ENCODE results near the gene GPC5. TPM values are rescaled to one million over a fixed set of nuclear protein-coding genes. Genes with fewer than 3 reads are reported as not detected.

The GPC5 gene
- total RNA-seq, 1 donor from 2014 or later, result 0.57 TPM

GRCh38 chr13:91572439-91572838, 174.0 kb downstream of the GPC5 start:
- H3K27me3 Mint-ChIP-seq, result no peaks in the 10 kb centered on the region
- no peaks in the 10 kb centered on the region for H3K4me1 Mint-ChIP-seq (ENCODE audit: low read depth)
- no peak overlapping the region for H3K4me3 Mint-ChIP-seq (ENCODE audit: low read depth)
- TF ChIP-seq CTCF (IDR thresholded peaks at IDR 0.05; ENCODE audit: unreplicated experiment), result no peak
- no peaks in the 10 kb centered on the region for H3K9me3 Mint-ChIP-seq (ENCODE audit: low read depth)
- H3K27ac Mint-ChIP-seq, result no peak overlapping the region
- DNase-seq (ENCODE audit: low spot score, unreplicated experiment), result no peak
- H3K36me3 Mint-ChIP-seq (ENCODE audit: insufficient read depth), result no peaks in the 10 kb centered on the region

DNA sequence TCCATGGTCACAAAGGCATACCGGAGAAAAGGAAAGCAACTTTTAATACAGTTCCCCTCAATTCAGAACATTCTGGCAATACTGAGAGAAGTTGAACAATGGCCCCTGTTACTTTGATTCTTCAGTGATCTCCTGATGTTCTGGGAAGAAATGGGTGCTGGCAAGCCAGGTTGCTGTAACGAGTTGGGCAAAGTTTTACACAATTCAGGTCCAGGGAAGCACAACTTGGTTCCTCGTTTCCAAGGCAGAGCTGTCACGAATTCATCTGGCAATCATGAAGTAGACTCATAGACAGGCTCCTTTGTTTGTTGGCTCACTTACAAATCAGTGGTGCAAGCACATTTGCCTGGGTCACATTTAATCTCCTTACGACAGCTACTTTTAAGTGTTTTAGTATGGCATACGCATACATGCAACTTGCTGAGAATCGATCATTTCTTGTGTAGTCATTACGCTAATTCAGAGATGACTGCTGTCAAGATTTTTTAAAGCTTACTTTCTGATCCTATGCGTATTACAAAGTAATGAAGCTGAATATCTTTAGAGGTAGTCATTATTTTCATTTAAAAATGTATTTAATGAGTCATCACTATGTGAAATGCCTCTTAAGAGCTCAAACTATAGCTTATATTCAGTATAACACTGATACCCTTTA, 174.7 kb downstream of the GPC5 start:
- no peaks in the 10 kb centered on the region for H3K36me3 Mint-ChIP-seq (ENCODE audit: insufficient read depth)
- H3K4me3 Mint-ChIP-seq (ENCODE audit: low read depth), result no peak overlapping the region

DNA sequence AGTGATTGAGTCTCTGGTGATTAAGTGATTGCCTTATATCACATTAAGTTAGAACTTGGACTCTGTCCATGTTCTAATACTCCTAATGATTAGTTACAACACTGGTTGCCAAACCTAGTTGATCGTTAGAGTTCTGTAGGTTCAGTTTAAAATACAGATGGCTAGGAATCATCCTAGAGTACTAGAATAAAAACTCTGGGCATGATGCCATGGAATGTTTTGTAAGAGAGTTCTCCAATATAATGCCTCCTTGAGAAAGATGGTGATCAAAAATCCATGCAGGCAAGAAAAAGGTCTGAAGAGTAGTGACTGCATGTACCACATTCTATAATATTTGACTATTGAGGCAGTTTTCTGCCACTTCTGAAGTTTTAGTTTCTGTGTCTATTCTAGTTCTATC, 176.3 kb downstream of the GPC5 start:
- no peak overlapping the region for H3K27ac Mint-ChIP-seq
- no peaks in the 10 kb centered on the region for H3K9me3 Mint-ChIP-seq (ENCODE audit: low read depth)
- TF ChIP-seq CTCF (IDR thresholded peaks at IDR 0.05; ENCODE audit: unreplicated experiment), result no peak
- H3K4me1 Mint-ChIP-seq (ENCODE audit: low read depth), result no peaks in the 10 kb centered on the region
- H3K4me3 Mint-ChIP-seq (ENCODE audit: low read depth), result no peak overlapping the region
- DNase-seq (ENCODE audit: low spot score, unreplicated experiment), result no peak
- H3K36me3 Mint-ChIP-seq (ENCODE audit: insufficient read depth), result no peaks in the 10 kb centered on the region
- no peaks in the 10 kb centered on the region for H3K27me3 Mint-ChIP-seq

More for the DNA sequence above, 174.7 kb downstream of the GPC5 start:
- Mint-ChIP-seq H3K27me3 (no peaks in the 10 kb centered on the region), H3K27ac (no peak overlapping the region), H3K4me1 (ENCODE audit: low read depth) (no peaks in the 10 kb centered on the region), H3K9me3 (ENCODE audit: low read depth) (no peaks in the 10 kb centered on the region)
- TF ChIP-seq CTCF (IDR thresholded peaks at IDR 0.05; ENCODE audit: unreplicated experiment), result no peak
- DNase-seq (ENCODE audit: low spot score, unreplicated experiment), result no peak

GRCh38 chr13:91576590-91576989, 178.2 kb downstream of the GPC5 start:
- no peak for DNase-seq (ENCODE audit: low spot score, unreplicated experiment)
- Mint-ChIP-seq H3K9me3 (ENCODE audit: low read depth) (no peaks in the 10 kb centered on the region), H3K4me1 (ENCODE audit: low read depth) (no peaks in the 10 kb centered on the region), H3K27ac (no peak overlapping the region), H3K27me3 (no peaks in the 10 kb centered on the region), H3K4me3 (ENCODE audit: low read depth) (no peak overlapping the region), H3K36me3 (ENCODE audit: insufficient read depth) (no peaks in the 10 kb centered on the region)
- peak; percentile 60 for TF ChIP-seq CTCF (IDR thresholded peaks at IDR 0.05; ENCODE audit: unreplicated experiment)

GRCh38 chr13:91579320-91579719, 180.9 kb downstream of the GPC5 start:
- Mint-ChIP-seq H3K4me1 (ENCODE audit: low read depth) (no peaks in the 10 kb centered on the region), H3K27ac (no peak overlapping the region), H3K4me3 (ENCODE audit: low read depth) (no peak overlapping the region), H3K36me3 (ENCODE audit: insufficient read depth) (no peaks in the 10 kb centered on the region), H3K9me3 (ENCODE audit: low read depth) (no peaks in the 10 kb centered on the region), H3K27me3 (no peaks in the 10 kb centered on the region)
- TF ChIP-seq CTCF (IDR thresholded peaks at IDR 0.05; ENCODE audit: unreplicated experiment), result no peak
- no peak for DNase-seq (ENCODE audit: low spot score, unreplicated experiment)

Data from progenitor cell of endocrine pancreas (in vitro differentiated cells).